OCI-LY3 (cell line): ENCODE measurements around the gene PDLIM4.

Source experiments
- CTCF ChIP-seq: fragments of 200-600, 300-600 bp; sonication (generic); IDR thresholded peaks from 2 replicates; pipeline ENCODE4 v1.5.1; 2014; ENCODE audit warnings: antibody characterized with exemption, low read length, low read depth
- EZH2phosphoT487 ChIP-seq: fragments of 200-600 bp; shearing (Covaris generic); IDR thresholded peaks from 2 replicates; pipeline ENCODE4 v1.6.1; 2018; ENCODE audit warnings: antibody characterized with exemption, mixed run types, low read depth

- TF ChIP-seq CTCF (no peak), EZH2phosphoT487 (no peak)
These were observed 58.1 kb downstream of the PDLIM4 start for GRCh38 chr5:132315529-132316067.
